ENCODE measurements around the gene SMTNL2. TPM values are rescaled to one million over a fixed set of nuclear protein-coding genes. Genes with fewer than 3 reads are reported as not detected.
A peak's percentile ranks its signal among the peaks of the same experiment; 100 is the strongest.

SMTNL2 gene
- total RNA-seq, 4 donors from 2014 or later, result 5.7 to 12.0 (median 6.8) TPM; not detected in 1

- intact Hi-C loops (cut with DNase I; ENCODE audit: low total_unique reads), result no loop called here
- Histone ChIP-seq H3K9me3 (no peaks in the 10 kb centered on the region), H3K4me1 (no peaks in the 10 kb centered on the region), H3K4me3 (no peak overlapping the region), H3K27ac (no peak overlapping the region), H3K36me3 (no peaks in the 10 kb centered on the region), H3K27me3 (no peaks in the 10 kb centered on the region)
- DNase-seq, result no peak
- TF ChIP-seq CTCF (IDR thresholded peaks at IDR 0.05) (no peak), POLR2A (IDR thresholded peaks at IDR 0.05) (no peak)
These were observed 42.2 kb upstream of the SMTNL2 start for GRCh38 chr17:4542003-4542725.

- H3K27ac ChIP-seq, result no peak overlapping the region
- no peaks in the 10 kb centered on the region for H3K4me1 ChIP-seq
- H3K27me3 ChIP-seq, result no peaks in the 10 kb centered on the region
- intact Hi-C loops (cut with DNase I; ENCODE audit: low total_unique reads), result no loop called here
- H3K4me3 ChIP-seq, result no peak overlapping the region
- peak in 1 of 2 donors; percentile 18 for DNase-seq
- no peaks in the 10 kb centered on the region for H3K36me3 ChIP-seq
- H3K9me3 ChIP-seq, result no peaks in the 10 kb centered on the region
- TF ChIP-seq CTCF (IDR thresholded peaks at IDR 0.05), result no peak
- no peak for TF ChIP-seq POLR2A (IDR thresholded peaks at IDR 0.05)
These were observed 41.6 kb upstream of the SMTNL2 start for GRCh38 chr17:4542726-4543191.

- no peaks in the 10 kb centered on the region for H3K36me3 ChIP-seq
These were observed 40.7 kb upstream of the SMTNL2 start for GRCh38 chr17:4543557-4544026.

GRCh38 chr17:4544135-4544950, 40.0 kb upstream of the SMTNL2 start:
- DNase-seq, result no peak
- no peaks in the 10 kb centered on the region for H3K4me1 ChIP-seq
- no peaks in the 10 kb centered on the region for H3K36me3 ChIP-seq
- no peak overlapping the region for H3K4me3 ChIP-seq
- no peak overlapping the region for H3K27ac ChIP-seq
- no peak for TF ChIP-seq CTCF (IDR thresholded peaks at IDR 0.05)
- TF ChIP-seq POLR2A (IDR thresholded peaks at IDR 0.05), result no peak
- no peaks in the 10 kb centered on the region for H3K9me3 ChIP-seq
- no peaks in the 10 kb centered on the region for H3K27me3 ChIP-seq
- intact Hi-C loops (cut with DNase I; ENCODE audit: low total_unique reads), result no loop called here

More at GRCh38 chr17:4543557-4544026, 40.7 kb upstream of the SMTNL2 start:
- intact Hi-C loops (cut with DNase I; ENCODE audit: low total_unique reads), result no loop called here
- Histone ChIP-seq H3K27ac (no peak overlapping the region), H3K4me3 (no peak overlapping the region), H3K9me3 (no peaks in the 10 kb centered on the region), H3K27me3 (no peaks in the 10 kb centered on the region), H3K4me1 (no peaks in the 10 kb centered on the region)
- DNase-seq, result peak in 1 of 2 donors; percentile 14
- no peak for TF ChIP-seq POLR2A (IDR thresholded peaks at IDR 0.05)

GRCh38 chr17:4544951-4545216, 39.4 kb upstream of the SMTNL2 start:
- DNase-seq, result no peak
- TF ChIP-seq CTCF (IDR thresholded peaks at IDR 0.05) (no peak), POLR2A (IDR thresholded peaks at IDR 0.05) (no peak)
- intact Hi-C loops (cut with DNase I; ENCODE audit: low total_unique reads), result no loop called here
- Histone ChIP-seq H3K4me3 (no peak overlapping the region), H3K27me3 (no peaks in the 10 kb centered on the region), H3K36me3 (no peaks in the 10 kb centered on the region), H3K27ac (no peak overlapping the region), H3K9me3 (no peaks in the 10 kb centered on the region), H3K4me1 (no peaks in the 10 kb centered on the region)
